ENCODE results near the gene KLHDC4. TPM values are rescaled to one million over a fixed set of nuclear protein-coding genes. Genes with fewer than 3 reads are reported as not detected.
"Not testable (repeated sequence)": the region's sequence is repeated elsewhere in the genome, so short reads cannot be mapped to it uniquely, and the experiment has no call there.

Gene KLHDC4
- total and polyA plus RNA-seq, 4 experiments from 2014 or later: 16.3 to 90.0 (median 50.2) TPM

DNA sequence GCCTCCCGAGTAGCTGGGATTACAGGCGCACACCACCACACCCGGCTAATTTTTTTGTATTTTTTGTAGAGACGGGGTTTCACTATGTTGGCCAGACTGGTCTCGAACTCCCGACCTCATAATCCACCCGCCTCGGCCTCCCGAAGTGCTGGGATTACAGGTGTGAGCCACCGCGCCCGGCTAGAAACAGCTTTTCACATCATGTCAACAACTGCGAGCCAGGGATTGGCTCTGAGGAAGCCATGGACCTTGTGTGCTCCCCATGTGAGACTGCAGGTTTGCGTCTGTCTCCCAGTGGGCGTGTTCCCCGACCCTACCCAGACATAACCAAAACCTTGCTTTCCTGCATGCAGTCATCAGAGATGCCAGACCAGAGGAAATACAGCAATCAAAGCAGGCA is 8.1 kb upstream of the KLHDC4 start:
- DNase-seq; H3K27me3 ChIP-seq (ENCODE audit: insufficient read depth, low read length); H3K27me3 Mint-ChIP-seq; H3K27ac Mint-ChIP-seq; H3K36me3 Mint-ChIP-seq; H3K36me3 ChIP-seq (ENCODE audit: insufficient read depth, low read length); H3K27ac ChIP-seq (ENCODE audit: low read depth, low read length); H3K4me3 Mint-ChIP-seq; H3K9me3 Mint-ChIP-seq; H3K9me3 ChIP-seq (ENCODE audit: control insufficient read depth in 1 of 2, low read length in 2 of 2); H3K4me3 ChIP-seq (ENCODE audit: low read length in 2 of 2); intact Hi-C loops (cut with micrococcal nuclease): not testable (repeated sequence)
- ChIA-PET POLR2A (ENCODE audit: partially characterized antibody) (interaction anchor here (0.7 kb wide), 1 partner anchor 8 kb away, joined by 3 read pairs; the partner anchor contains the start of gene KLHDC4), CTCF (ENCODE audit: partially characterized antibody) (interaction anchor here (0.6 to 1.5 kb wide), 3 partner anchors 8 to 100 kb away, joined by 3 to 5 read pairs (median 4); partner anchors contain the start of gene KLHDC4)
- peaks cover 5 to 18% (median 12%) of the 10 kb centered on the region in 4 donors for H3K4me1 Mint-ChIP-seq
- H3K4me1 ChIP-seq (ENCODE audit: insufficient read depth, low read length): peaks cover 15% of the 10 kb centered on the region

DNA sequence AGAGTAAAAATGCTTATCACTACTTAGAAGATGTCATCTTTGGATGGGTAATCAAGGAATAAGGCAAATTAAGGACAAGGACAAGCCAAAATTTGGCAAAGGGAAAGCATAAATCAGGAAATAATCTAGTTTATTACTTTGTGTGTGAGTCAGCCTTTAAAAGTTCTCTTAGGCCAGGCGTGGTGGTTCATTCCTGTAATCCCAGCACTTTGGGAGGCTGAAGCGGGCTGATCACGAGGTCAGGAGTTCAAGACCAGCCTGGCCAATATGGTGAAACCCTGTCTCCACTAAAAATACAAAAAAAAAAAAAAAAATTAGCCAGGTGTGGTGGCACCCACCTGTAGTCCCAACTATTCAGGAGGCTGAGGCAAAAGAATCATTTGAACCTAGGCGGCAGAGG is 1.7 kb upstream of the KLHDC4 start:
- Mint-ChIP-seq H3K4me3 (peak overlapping the region in 6 of 8 donors; percentile 43 to 100 (median 86)), H3K36me3 (peaks cover 9 to 24% of the 10 kb centered on the region in 2 donors), H3K27ac (peak overlapping the region in 6 of 7 donors; percentile 8 to 98 (median 56)), H3K4me1 (peaks cover 17 to 37% (median 27%) of the 10 kb centered on the region in 4 donors)
- intact Hi-C loops (cut with micrococcal nuclease): loop anchor here (5.0 kb wide), 1 partner anchor 375 kb away; the partner anchor contains the start of gene MAP1LC3B
- peaks cover 35% of the 10 kb centered on the region for H3K4me1 ChIP-seq (ENCODE audit: insufficient read depth, low read length)
- POLR2A ChIA-PET (ENCODE audit: partially characterized antibody); H3K9me3 Mint-ChIP-seq; H3K4me3 ChIP-seq (ENCODE audit: low read length in 2 of 2); H3K27ac ChIP-seq (ENCODE audit: low read depth, low read length); DNase-seq; H3K9me3 ChIP-seq (ENCODE audit: control insufficient read depth in 1 of 2, low read length in 2 of 2); H3K27me3 Mint-ChIP-seq; H3K27me3 ChIP-seq (ENCODE audit: insufficient read depth, low read length): not testable (repeated sequence)
- CTCF ChIA-PET (ENCODE audit: partially characterized antibody): interaction anchor here (1.0 to 4.1 kb wide), 5 partner anchors 12 to 373 kb away, joined by 3 to 34 read pairs (median 9); partner anchors contain the start of gene SLC7A5
- H3K36me3 ChIP-seq (ENCODE audit: insufficient read depth, low read length): peaks cover 14% of the 10 kb centered on the region

- peak overlapping the region; percentile 97 to 100 (median 100) for H3K4me3 Mint-ChIP-seq
- peak overlapping the region in 6 of 7 donors; percentile 98 to 100 (median 99) for H3K27ac Mint-ChIP-seq
- ChIA-PET CTCF (ENCODE audit: partially characterized antibody) (interaction anchor here (0.8 to 4.1 kb wide), 7 partner anchors 8 to 372 kb away, joined by 3 to 34 read pairs (median 5); no protein-coding TSS in a partner anchor), POLR2A (ENCODE audit: partially characterized antibody) (interaction anchor here (0.7 to 3.2 kb wide), 17 partner anchors 13 to 937 kb away, joined by 3 to 23 read pairs (median 4); partner anchors contain the start of genes BANP and SLC7A5)
- H3K36me3 Mint-ChIP-seq: peaks cover 16 to 34% of the 10 kb centered on the region in 2 donors
- Histone ChIP-seq H3K27ac (ENCODE audit: low read depth, low read length) (peak overlapping the region; percentile 85), H3K9me3 (ENCODE audit: control insufficient read depth in 1 of 2, low read length in 2 of 2) (no peaks in the 10 kb centered on the region), H3K4me1 (ENCODE audit: insufficient read depth, low read length) (peaks cover 44% of the 10 kb centered on the region), H3K4me3 (ENCODE audit: low read length in 2 of 2) (peak overlapping the region; percentile 7 to 80), H3K27me3 (ENCODE audit: insufficient read depth, low read length) (no peaks in the 10 kb centered on the region), H3K36me3 (ENCODE audit: insufficient read depth, low read length) (peaks cover 15% of the 10 kb centered on the region)
- peaks cover 25 to 47% (median 35%) of the 10 kb centered on the region in 4 donors for H3K4me1 Mint-ChIP-seq
- peaks cover 0 to 4% (median 0%) of the 10 kb centered on the region in 8 donors for H3K9me3 Mint-ChIP-seq
- no peaks in the 10 kb centered on the region for H3K27me3 Mint-ChIP-seq
- intact Hi-C loops (cut with micrococcal nuclease): loop anchor here (1.0 to 5.0 kb wide), 2 partner anchors 185 to 374 kb away; partner anchors contain the start of genes BANP and MAP1LC3B
- peak in 1 of 5 donors; percentile 27 for DNase-seq
Observed at GRCh38 chr16:87766485-87766797, 655 bp upstream of the KLHDC4 start.

DNA sequence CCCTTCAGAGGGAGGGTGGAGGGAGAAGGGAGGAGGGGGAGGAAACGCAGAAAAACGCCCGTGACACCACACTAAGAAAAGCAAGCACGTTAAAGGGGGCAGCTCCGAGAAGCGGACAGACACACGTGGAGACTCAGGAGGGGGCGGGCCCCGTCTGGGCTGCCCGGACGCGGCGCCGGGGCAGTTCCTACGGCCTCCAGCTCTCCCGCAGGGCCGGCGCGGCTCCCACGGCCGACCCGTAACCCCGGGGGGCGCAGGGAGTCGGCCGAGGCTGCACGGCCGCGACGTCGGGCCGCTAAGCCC is 362 bp downstream of the KLHDC4 start:
- H3K9me3 Mint-ChIP-seq: peaks cover 0 to 4% (median 0%) of the 10 kb centered on the region in 8 donors
- H3K4me1 Mint-ChIP-seq: peaks cover 25 to 51% (median 39%) of the 10 kb centered on the region in 4 donors
- POLR2A ChIA-PET (ENCODE audit: partially characterized antibody): interaction anchor here (0.6 to 3.2 kb wide), 15 partner anchors 8 to 665 kb away, joined by 3 to 23 read pairs (median 5); partner anchors contain the start of genes BANP, FBXO31 and SLC7A5
- H3K36me3 ChIP-seq (ENCODE audit: insufficient read depth, low read length): peaks cover 15% of the 10 kb centered on the region
- no peaks in the 10 kb centered on the region for H3K27me3 Mint-ChIP-seq
- intact Hi-C loops (cut with micrococcal nuclease): loop anchor here (5.0 kb wide), 1 partner anchor 373 kb away; the partner anchor contains the start of gene MAP1LC3B
- peak overlapping the region; percentile 85 for H3K27ac ChIP-seq (ENCODE audit: low read depth, low read length)
- DNase-seq: peak; percentile 57 to 83 (median 62)
- no peaks in the 10 kb centered on the region for H3K27me3 ChIP-seq (ENCODE audit: insufficient read depth, low read length)
- H3K27ac Mint-ChIP-seq: peak overlapping the region; percentile 92 to 100 (median 96)
- H3K9me3 ChIP-seq (ENCODE audit: control insufficient read depth in 1 of 2, low read length in 2 of 2): no peaks in the 10 kb centered on the region
- H3K4me3 Mint-ChIP-seq: peak overlapping the region; percentile 97 to 100 (median 100)
- H3K36me3 Mint-ChIP-seq: peaks cover 19 to 43% of the 10 kb centered on the region in 2 donors
- peaks cover 44% of the 10 kb centered on the region for H3K4me1 ChIP-seq (ENCODE audit: insufficient read depth, low read length)
- CTCF ChIA-PET (ENCODE audit: partially characterized antibody): interaction anchor here (1.1 to 4.1 kb wide), 5 partner anchors 9 to 130 kb away, joined by 4 to 34 read pairs (median 5); no protein-coding TSS in a partner anchor
- peak overlapping the region; percentile 7 to 80 for H3K4me3 ChIP-seq (ENCODE audit: low read length in 2 of 2)

DNA sequence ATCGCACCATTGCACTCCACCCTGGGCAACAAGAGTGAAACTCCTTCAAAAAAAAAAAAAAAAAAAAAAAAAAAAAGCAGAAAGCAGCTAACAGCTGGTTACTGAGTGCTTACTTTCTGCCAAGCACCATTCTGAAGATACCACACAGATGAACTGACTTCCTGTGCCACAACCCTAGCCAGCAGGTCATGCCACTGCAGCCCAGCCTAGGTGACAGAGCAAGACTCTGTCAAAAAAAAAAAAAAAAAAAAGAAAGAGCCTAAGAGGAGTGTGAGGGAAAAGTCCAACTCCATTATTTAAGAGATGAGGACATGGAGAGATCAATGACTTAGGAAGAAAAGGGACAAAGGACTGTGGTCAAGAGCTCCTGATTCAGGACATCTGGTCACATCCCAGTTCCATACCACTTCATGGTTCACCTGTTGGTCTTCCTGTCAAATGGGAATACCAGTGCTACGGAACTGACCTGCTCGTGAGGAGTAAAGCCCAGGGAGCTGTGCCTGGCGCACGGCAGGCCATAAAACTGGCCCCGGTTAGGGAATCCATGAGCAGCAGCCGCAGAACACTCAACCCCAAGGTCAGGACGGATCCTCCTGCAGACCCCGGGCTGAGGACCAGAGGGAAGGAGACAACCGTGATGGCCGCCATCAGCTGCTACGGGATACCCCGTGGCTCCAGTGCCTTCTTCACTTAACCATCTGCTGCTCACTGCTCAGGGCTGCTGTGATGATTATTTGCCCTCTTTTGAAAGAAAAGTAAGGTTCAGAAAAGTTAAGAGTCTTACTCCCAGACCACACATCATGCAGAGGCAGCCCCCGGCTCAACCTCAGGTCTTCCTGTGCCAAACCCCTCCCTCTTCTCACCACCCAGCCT is 950 bp downstream of the KLHDC4 start:
- Mint-ChIP-seq H3K4me3 (peak overlapping the region; percentile 88 to 100 (median 94)), H3K27ac (peak overlapping the region; percentile 92 to 98 (median 96)), H3K4me1 (peaks cover 25 to 52% (median 40%) of the 10 kb centered on the region in 4 donors), H3K36me3 (peaks cover 19 to 44% of the 10 kb centered on the region in 2 donors), H3K9me3 (peaks cover 0 to 4% (median 0%) of the 10 kb centered on the region in 8 donors), H3K27me3 (no peaks in the 10 kb centered on the region)
- intact Hi-C loops (cut with micrococcal nuclease): loop anchor here (5.0 kb wide), 1 partner anchor 373 kb away; the partner anchor contains the start of gene MAP1LC3B
- H3K4me1 ChIP-seq (ENCODE audit: insufficient read depth, low read length): peaks cover 44% of the 10 kb centered on the region
- H3K9me3 ChIP-seq (ENCODE audit: control insufficient read depth in 1 of 2, low read length in 2 of 2): no peaks in the 10 kb centered on the region
- ChIA-PET POLR2A (ENCODE audit: partially characterized antibody) (interaction anchor here (0.6 to 3.2 kb wide), 10 partner anchors 7 to 561 kb away, joined by 3 to 23 read pairs (median 6); partner anchors contain the start of genes BANP and SLC7A5), CTCF (ENCODE audit: partially characterized antibody) (interaction anchor here (0.7 to 4.1 kb wide), 7 partner anchors 12 to 187 kb away, joined by 3 to 34 read pairs (median 4); partner anchors contain the start of gene BANP)
- H3K36me3 ChIP-seq (ENCODE audit: insufficient read depth, low read length): peaks cover 15% of the 10 kb centered on the region
- H3K4me3 ChIP-seq (ENCODE audit: low read length in 2 of 2): peak overlapping the region; percentile 7 to 80
- H3K27me3 ChIP-seq (ENCODE audit: insufficient read depth, low read length): no peaks in the 10 kb centered on the region
- H3K27ac ChIP-seq (ENCODE audit: low read depth, low read length): peak overlapping the region; percentile 85
- peak; percentile 44 to 76 (median 58) for DNase-seq

DNA sequence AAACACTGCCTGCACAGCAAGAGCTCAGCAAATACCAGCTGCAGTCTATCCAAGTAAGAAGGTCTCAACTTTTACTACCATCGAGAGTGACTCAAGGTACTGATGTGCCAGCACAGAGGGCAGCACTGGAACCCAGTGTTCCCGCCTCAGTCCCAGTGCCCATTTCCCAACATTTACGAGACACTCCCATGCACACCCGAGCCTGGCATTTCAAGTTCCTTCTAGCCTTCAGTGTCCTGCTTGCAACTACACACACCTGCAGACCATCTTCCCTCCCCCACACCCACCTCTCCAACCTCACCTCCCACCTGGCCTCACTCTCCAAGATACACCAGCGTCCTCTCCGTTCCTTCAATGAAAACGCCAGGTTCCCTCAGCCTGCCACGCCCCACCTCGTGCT is 3.2 kb downstream of the KLHDC4 start:
- Mint-ChIP-seq H3K27me3 (no peaks in the 10 kb centered on the region), H3K4me1 (peaks cover 31 to 56% (median 43%) of the 10 kb centered on the region in 4 donors), H3K27ac (peak overlapping the region in 6 of 7 donors; percentile 29 to 92 (median 68)), H3K4me3 (peak overlapping the region in 4 of 8 donors; percentile 29 to 73 (median 50)), H3K9me3 (peaks cover 0 to 4% (median 0%) of the 10 kb centered on the region in 8 donors), H3K36me3 (peaks cover 32 to 57% of the 10 kb centered on the region in 2 donors)
- ChIA-PET POLR2A (ENCODE audit: partially characterized antibody) (no interaction called here), CTCF (ENCODE audit: partially characterized antibody) (interaction anchor here (0.6 to 1.3 kb wide), 2 partner anchors 16 to 165 kb away, joined by 3 to 5 read pairs; no protein-coding TSS in a partner anchor)
- intact Hi-C loops (cut with micrococcal nuclease): no loop called here
- H3K27ac ChIP-seq (ENCODE audit: low read depth, low read length): no peak overlapping the region
- H3K4me1 ChIP-seq (ENCODE audit: insufficient read depth, low read length): peaks cover 44% of the 10 kb centered on the region
- DNase-seq: no peak
- peaks cover 23% of the 10 kb centered on the region for H3K36me3 ChIP-seq (ENCODE audit: insufficient read depth, low read length)
- H3K4me3 ChIP-seq (ENCODE audit: low read length in 2 of 2): no peak overlapping the region
- H3K9me3 ChIP-seq (ENCODE audit: control insufficient read depth in 1 of 2, low read length in 2 of 2): no peaks in the 10 kb centered on the region
- H3K27me3 ChIP-seq (ENCODE audit: insufficient read depth, low read length): no peaks in the 10 kb centered on the region

All from CD4-positive, alpha-beta memory T cell (primary cell).